Inferior parietal cortex (tissue), 1 donor: ENCODE data around the gene STAMBPL1.

Source experiments
- DNase-seq: peaks from one replicate; pipeline ENCODE4 v3.0.0-alpha.2; 2016; ENCODE audit errors: extremely low spot score

The STAMBPL1 gene

DNA sequence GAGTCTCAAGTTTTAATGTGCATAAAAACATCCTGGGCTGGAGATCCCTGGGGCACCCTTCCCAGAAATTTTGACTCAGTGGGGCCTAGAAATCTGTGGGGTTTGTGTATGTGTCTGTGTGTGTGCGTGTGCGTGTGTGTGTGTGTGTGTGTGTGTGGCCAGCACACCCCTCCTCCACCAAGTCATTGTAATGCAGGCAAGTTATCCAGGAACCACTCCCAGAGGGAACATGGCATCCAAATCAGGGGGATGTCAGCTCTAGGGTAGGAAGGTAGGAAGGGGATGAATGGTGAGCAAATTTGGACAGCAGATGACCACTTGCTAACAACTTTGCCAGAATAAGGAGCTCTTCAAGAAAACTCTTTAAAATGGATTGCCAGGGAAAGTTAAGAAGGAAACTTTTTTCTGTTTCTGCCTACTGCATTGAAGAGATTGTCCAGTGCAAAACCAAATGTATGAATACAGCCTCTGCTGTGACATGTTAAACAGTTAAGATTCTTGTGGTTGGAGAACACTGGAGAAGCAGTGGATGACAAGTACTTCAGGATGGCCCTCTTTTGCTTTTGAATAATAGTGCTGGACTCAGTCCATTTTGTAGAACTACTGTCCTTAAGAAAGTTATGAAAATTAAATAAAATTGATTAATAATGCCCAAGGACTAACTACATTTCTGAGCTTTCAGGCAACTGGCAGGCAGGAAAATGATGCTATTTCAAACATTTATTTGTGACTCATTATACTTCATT, 12.3 kb downstream of the STAMBPL1 start:
- no peak for DNase-seq

DNA sequence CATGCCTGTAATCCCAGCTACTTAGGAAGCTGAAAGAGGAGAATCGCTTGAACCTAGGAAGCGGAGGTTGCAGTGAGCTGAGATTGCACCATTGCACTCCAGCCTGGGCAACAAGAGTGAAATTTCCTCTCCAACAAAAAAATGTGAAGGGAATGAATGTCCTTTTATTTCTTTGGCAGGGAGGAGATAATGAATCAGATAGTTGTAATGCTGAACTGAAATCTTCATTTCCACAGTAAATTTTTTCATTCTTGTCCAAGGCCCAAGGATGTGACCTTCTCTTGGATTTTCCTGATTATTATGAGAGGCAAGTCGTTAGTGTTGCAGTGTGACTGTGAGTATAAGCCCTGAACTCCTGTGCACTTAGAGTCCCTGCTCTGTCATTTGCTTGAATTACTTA, 13.6 kb downstream of the STAMBPL1 start:
- DNase-seq = no peak

DNA sequence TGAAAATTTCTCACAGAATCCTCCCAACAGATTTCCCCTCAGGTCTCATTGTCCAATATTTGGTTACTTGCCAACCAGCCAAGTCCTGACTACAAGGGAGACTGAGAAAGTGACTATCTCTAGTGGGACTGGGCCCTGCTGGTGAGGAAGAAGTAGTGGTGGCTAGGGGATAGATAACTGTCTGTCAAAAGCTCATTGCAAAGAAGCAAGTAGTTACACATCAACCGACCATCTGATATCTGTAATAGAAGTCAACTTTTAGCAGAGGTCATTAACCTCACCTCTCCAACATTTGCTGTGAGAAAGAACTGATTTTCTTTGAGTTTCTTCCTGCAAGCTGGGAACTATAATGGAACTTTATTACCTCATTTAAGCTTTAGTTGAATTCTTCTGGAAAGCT, 15.2 kb downstream of the STAMBPL1 start:
- DNase-seq = no peak

DNA sequence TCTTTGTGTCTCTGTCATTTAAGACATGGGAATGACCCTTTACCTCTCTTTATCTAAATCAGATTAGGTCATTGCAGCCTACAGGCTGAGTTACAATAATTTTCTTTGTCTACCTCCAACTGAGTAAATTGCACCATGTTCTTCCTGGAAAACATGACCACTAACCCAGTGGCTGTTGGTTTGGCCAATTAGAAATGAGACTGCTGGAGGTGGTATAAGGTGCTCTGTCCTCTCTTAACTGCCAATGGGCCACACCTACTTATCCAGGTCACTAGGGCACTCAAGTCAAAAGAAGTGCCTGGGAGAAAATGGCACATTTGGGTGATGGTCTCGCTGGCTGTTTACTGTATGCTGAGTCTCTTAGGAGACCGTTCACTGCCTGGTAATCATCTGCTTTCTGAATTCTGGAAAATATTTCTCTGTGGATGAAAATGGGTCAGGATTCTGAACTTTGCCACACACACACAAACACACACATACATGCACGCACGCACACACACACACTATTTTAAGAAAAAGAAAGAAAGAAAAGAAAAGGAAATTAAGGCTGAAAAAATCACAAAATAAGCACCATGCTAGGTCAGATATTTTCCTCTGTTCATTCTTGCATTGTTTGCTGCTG, 16.4 kb downstream of the STAMBPL1 start:
- DNase-seq = no peak

DNA sequence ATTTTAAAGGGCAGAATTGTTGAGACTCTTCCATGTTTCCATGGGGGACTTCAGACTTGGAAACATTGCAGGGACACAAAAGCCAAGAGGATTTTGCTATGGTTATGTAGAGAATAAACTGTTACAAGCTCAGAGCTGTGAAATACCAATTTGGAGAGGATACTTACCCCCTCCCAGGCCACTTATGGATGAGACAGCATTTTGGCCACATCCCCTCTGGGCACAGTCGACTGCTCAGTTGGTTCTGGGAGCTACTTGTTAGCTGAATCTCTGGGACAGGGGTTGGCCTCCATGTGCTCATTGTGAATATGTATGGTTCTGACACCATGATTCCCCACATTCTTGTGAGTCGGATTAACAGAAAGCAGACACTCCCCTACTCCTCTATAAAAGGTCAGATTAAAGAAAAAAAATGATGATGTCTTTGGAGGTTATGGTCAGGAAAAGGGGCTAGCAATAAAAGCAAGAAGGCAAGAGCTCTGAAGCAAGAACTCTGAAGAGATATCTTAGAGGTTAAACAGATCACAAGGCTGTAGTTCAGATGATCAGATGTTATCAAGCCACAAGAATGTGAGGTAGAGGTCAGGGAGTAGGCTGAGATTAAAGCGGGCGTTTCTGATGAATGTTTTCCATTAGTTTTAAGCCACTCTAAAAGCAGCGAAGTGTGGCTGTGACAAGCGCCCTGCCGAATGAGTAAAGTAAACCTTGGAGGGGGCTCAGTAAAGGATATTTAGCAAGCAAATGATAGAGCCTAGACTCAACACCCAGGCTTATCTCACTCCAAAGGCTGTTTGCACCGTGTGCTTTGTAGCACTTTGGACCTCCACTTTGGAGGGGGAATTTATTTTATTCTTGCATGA, 17.2 kb downstream of the STAMBPL1 start:
- DNase-seq = no peak

DNA sequence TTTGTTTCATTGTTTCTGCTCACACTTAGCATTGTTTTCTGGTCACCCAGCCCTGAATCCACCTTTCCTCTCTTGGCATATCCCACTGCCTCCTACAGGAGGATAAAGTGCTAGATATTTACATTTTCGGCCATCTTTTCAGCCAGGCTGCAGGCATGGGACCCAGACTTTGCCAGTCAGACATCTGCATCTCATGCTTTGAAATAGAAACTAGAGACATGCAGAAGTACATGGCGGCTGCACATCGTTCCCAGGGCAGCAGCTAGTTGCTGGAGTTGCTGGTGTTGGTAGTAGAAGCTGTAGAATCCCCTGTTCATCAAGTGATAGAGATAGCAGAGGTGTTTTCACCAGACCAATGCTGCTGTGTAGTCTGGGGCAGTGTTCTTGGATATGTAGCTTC, 18.7 kb downstream of the STAMBPL1 start:
- no peak for DNase-seq

DNA sequence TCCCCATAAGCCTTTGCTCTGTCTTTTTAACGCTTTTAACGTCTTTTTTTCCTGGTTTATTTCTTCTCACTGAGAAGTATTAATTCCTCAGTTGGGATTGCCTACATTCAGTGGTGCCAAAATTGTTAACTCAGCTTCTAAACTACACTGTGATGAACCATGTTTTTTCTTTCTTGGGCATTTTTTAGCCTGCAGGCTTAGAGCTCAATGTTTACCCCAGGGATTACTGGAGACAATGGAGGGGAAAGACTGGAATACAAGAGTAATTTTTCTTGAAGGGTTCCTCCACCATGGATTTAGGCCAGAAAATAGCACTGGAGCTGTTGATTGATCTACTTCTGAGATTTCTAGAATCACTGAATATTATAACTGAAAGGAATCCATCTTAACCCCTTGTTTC, 19.8 kb downstream of the STAMBPL1 start:
- DNase-seq = no peak

DNA sequence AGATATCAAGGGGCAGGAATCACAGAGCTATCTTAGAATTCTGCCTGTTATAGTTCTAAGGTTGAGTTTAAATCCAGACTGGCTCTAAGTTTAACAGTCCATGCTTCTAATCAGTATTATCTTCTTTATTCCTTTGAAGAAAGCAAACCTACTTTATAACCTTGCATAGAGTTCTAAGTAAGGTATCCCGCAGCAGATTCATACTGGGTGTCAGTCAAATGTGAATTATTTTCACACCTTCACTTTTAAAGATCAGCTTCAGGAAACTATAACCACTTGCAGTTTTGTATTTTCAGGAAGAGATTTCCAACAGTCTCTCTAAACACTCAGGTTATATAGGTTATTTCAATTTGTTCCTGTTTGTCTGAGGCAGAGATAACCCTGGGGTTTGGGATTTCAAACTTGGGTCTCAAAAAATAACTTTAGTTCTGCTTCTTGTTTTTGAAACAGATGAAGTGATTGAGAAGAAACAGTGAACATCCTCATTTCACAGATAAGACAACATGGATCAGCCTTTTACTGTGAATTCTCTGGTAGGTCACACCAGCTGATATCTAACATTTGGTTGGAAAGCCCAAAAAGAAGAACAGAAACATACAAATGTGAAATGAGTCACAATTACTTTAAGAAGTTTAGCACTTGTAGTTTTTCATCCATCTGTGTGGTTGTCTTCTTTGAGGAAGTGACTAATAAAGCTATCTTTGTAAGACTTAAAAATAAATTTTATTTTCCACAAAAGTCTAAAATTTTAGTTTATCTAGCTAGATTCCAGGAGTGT, 21.4 kb downstream of the STAMBPL1 start:
- peak; percentile 61 for DNase-seq

DNA sequence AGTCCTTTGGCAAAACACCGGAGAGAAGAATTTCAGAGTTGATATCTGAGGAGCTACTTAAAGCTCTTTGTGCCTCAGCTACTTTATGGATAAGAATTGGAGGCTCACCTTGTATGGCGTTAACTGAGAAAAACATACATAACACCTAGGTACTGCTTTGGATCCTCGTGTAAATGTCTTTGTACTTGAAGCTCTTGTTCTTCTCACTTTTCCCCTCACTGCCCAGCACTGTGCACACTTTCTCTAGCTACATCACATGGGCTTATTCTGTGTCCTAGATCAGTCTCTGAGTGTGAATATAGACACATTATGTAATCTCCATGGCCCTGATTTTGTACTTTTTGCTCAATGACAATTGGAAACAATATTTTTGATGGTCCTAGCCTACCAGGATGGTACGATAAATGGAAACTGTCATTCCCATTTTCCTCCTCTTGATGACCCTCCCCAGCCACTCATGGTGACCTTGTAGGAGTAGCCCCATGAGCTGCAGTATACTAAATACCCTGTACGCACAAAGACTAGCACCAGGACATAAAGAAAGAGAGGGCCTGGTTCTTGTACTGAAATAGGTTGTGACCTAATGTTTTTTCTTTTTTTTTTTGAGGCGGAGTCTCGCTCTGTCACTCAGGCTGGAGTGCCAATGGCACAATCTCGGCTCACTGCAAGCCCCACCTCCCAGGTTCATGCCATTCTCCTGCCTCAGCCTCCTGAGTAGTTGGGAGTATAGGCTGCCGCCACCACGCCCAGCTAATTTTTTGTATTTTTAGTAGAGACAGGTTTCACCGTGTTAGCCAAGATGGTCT, 22.1 kb downstream of the STAMBPL1 start:
- DNase-seq = no peak

DNA sequence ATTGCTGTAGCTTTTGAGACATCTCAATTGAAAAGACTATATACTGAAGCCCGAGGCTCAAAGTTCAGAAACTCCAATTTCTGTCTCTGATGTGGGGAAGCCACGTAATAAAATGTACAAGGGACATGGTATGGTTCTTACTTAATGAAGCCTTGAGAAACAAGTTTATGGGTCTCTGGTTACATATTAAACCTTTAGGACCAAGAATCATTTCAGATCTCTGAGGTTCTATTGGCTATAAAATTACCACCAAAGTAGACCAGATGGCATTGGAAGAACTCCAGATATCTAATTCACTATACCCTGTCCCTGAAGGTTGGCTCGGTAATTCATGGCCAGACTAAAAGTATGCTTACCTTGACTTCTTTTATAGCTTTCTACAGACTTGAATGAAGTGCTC, 23.7 kb downstream of the STAMBPL1 start:
- no peak for DNase-seq

DNA sequence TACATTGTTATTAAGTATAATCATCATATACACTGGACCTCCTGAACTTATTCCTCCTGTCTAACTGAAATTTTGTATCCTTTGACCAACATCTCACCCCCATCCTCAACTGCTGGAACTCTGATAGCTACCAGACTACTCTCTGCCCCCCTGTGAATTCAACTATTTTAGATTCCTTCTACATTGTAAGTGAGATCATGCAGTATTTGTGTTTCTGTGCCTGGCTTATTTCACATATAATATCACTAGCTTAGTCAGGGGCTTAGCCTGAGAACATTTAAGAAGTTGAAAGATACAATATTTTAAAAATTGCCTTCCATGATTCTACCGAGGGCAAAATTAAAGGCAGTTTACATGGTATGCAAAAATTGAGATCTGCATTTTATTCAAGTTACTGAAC, 26.9 kb downstream of the STAMBPL1 start:
- DNase-seq = no peak

DNA sequence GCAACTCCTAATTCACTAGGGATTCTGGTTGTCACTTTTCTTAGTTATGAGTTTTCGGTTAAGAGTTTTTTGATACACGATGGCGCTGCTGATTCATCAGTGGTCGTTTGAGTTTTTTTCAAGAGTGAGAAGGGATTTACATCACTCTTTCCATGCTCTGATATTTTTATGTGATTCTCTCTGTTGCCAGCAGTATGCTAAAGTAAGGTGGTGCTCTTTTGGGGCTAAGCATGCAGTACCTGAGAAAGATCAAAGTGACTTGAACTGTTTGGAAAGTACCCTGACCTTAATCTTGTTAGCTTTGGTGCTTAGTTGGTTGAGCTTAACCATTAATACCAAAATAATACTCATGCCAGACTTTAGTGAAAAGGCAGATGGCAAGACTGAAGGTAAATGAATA, 28.1 kb downstream of the STAMBPL1 start:
- no peak for DNase-seq

DNA sequence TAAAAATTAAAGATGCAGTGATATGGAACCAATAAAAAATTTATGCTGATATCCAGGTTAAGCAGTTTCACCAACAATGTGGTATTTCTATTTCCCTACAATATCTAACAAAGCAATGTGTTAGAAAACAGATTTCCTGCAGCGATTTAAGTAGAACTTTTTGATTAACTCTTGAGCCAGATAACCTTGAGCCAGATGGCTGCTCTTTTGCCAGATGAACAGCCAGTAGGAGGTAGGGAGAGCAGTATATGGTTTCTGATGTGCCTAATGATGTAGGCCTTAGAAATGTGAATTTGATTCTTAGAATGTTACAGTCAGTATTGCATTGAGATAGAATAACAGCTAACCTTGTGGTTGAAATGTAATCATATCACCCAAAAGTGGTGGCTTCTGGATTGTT, 31.1 kb downstream of the STAMBPL1 start:
- DNase-seq = no peak

DNA sequence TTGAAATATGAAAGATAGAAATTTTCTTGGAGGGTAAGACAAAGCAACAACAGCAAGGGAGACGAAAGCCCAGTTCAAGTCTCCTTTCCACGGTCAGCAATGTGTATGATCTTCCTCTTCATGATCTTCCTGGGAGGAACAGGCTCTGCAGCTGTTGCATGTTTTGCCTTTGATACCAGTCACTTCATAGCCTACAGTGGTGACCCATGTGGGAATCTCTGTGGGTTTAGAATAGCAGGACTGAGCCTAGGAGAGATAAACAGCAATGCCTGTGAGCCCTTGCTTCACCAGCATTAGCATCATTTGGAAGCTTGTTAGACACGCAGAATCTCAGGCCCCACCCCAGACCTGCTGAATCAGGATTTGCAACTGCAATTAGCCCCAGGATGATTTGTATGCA, 31.8 kb downstream of the STAMBPL1 start:
- no peak for DNase-seq

DNA sequence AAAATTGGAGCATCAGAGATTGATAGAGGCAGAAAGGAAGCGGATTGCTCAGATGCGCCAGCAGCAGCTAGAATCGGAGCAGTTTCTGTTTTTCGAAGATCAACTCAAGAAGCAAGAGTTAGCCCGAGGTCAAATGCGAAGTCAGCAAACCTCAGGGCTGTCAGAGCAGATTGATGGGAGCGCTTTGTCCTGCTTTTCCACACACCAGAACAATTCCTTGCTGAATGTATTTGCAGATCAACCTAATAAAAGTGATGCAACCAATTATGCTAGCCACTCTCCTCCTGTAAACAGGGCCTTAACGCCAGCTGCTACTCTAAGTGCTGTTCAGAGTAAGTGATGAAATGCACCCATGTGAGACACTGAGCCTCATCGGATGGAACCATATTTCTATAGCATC, 33.1 kb downstream of the STAMBPL1 start:
- DNase-seq = no peak

DNA sequence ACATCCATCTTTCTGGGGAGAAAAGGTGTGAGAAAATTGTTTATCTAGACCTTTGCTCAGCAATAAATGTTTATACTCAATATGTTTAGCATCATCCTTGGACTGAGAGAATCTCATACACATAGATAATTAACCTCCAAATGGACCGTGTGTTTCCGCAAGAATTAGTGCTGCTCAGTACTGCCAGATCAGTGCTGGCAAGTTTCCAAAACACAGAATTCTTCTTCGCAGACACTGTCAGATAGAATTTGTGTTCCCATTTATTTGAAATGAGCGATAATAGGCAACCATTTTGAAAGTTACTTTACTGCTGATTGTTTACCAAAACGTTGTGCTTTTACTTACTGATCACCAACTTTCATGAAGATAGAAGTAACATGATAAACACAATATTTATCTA, 33.7 kb downstream of the STAMBPL1 start:
- no peak for DNase-seq

DNA sequence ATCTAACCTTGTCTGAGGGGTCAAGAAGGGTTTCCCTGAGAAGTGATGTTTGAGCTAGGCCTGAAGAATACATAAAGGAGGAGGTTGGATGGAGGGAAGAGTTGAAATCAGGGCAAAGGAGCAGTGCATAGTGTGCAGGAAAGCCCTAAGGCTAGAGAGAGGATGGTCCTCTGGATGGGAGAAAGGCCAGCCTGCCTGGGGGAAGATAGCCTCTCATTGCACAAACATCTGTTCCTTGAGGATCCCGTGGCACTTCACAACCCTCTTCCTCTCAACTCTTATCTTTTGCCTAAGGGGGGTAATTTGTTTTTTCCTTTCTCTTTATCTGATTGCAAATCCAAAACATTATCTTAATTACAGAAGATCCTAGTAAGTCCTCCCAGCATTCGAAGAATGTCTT, 35.7 kb downstream of the STAMBPL1 start:
- no peak for DNase-seq

DNA sequence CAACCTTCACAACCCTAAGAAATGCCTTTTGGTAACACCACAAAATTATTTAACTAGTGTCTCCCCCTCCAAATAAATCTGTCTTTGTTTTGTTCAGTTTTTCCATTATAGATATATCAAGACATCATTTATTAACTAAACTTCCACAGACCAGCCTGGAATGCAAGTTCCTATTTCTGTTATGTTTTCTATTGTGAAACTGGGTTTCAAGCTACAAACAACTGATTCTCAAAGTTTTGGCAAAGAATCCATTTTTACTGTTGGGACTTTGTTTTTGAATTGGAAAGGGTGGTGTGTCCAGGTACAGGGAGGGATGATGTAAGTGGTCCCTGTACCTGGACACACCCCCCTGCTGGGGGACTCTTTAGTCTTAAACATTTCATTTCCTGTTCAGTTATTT, 36.2 kb downstream of the STAMBPL1 start:
- no peak for DNase-seq

DNA sequence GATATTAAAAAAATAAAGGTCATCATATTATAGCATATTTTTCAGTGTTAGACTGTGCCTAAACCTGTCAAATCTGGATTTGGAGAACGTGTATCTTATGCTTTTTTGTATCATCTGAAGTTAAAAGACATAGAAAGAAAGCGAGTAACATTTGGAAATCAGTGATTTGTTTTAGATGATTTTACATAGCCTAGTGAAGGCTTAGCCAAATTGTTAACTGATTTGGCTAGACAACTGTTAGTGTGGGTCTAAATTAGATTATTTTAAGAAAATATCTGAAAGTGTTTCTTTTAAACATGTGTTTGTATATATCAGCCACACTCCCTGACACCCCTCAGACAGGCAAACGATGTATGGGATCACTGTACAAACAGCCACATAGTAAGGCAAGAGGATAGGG, 36.9 kb downstream of the STAMBPL1 start:
- no peak for DNase-seq

DNA sequence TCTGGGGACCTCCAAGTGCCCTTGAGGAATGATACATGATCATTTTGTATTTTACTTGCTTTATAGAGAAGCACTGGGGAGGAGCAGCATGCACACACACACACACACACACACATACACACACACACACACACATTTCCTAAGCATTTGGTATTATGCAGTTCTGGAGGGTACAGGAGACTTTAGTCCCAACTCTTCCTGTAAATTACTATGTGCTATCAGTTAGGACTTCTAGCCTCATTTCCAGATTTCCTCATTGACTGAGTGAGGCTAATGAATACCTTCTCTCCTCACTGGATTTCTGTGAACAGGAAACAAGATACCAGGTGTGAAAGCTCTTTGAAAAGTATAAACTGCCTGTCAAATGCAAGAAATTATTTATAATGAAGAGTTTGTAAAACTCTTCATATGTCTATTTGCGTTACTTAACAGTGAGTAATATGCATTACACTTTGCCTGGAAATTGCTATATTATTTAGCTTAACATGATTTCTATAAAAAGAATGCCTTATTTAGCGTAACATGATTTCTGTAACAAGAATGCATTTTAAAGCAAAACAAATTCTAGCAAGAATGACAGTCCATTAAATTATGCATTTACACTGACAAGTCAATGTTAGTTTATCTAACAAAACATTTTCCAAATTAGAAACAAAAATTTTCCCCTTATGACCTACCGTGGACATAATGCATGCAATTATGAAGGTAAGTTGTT, 38.3 kb downstream of the STAMBPL1 start:
- no peak for DNase-seq

DNA sequence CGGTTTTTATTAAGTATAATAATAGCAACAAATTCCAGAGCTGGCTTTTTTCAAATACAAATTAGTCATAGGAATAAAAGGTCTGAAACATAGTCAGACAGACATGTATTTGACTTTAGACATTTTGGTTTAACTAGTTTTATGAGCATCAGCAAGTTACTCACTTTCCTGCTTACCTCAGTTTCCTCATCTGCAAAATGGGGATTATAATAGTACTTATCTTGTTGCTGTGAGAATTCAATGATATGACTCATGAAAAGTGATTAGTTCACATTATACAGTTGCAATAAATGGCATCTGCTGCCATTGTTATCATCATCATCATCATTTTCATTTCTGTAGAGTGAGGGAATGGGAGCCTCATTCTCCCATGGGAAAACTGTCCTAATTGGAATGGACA, 39.0 kb downstream of the STAMBPL1 start:
- no peak for DNase-seq
